H9 (cell line): ENCODE data around the gene SP140L. TPM values are rescaled to one million over a fixed set of nuclear protein-coding genes. Genes with fewer than 3 reads are reported as not detected.

ENCODE experiments used
- DNase-seq: peaks from one replicate; pipeline ENCODE4 v3.0.0-alpha.2; 2017
- H2AFZ ChIP-seq: one replicate; pipeline ENCODE4 v1.6.1; 2013; ENCODE audit warnings: mild to moderate bottlenecking, low read length, control low read depth, moderate library complexity
- H2AK5ac ChIP-seq: 2 replicates; pipeline ENCODE4 v1.6.1; 2013; ENCODE audit warnings: low read length, control low read depth, mixed read lengths; ENCODE audit not compliant: insufficient read length
- H2BK120ac ChIP-seq: one replicate; pipeline ENCODE4 v1.6.1; 2013; ENCODE audit warnings: low read depth, mild to moderate bottlenecking, low read length, control low read depth, inconsistent platforms; ENCODE audit not compliant: poor library complexity, severe bottlenecking
- H2BK12ac ChIP-seq: 2 replicates; pipeline ENCODE4 v1.6.1; 2013; ENCODE audit warnings: low read length, control low read depth, mixed read lengths, low read depth; ENCODE audit not compliant: insufficient read length
- H2BK15ac ChIP-seq: 2 replicates; pipeline ENCODE4 v1.6.1; 2013; ENCODE audit warnings: low read depth, low read length, control low read depth
- H2BK20ac ChIP-seq: one replicate; pipeline ENCODE4 v1.6.1; 2013; ENCODE audit warnings: low read depth, mild to moderate bottlenecking, low read length, control low read depth, inconsistent platforms; ENCODE audit not compliant: poor library complexity, severe bottlenecking
- H2BK5ac ChIP-seq: 2 replicates; pipeline ENCODE4 v1.6.1; 2013; ENCODE audit warnings: low read length, control low read depth, mixed read lengths; ENCODE audit not compliant: insufficient read length
- H3K14ac ChIP-seq: 2 replicates; pipeline ENCODE4 v1.6.1; 2013; ENCODE audit warnings: low read length, control low read depth; ENCODE audit not compliant: insufficient read depth
- H3K18ac ChIP-seq: 2 replicates; pipeline ENCODE4 v1.6.1; 2013; ENCODE audit warnings: low read depth, mild to moderate bottlenecking, mixed read lengths, low read length, control low read depth; ENCODE audit not compliant: insufficient read length
- H3K23ac ChIP-seq: 2 replicates; pipeline ENCODE4 v1.6.1; 2013; ENCODE audit warnings: low read length, control low read depth, mixed read lengths, low read depth; ENCODE audit not compliant: insufficient read length
- H3K23me2 ChIP-seq: 2 replicates; pipeline ENCODE4 v1.6.1; 2013; ENCODE audit warnings: low read depth, mild to moderate bottlenecking, mixed read lengths, low read length, control low read depth; ENCODE audit not compliant: insufficient read length, poor library complexity, severe bottlenecking
- H3K27ac ChIP-seq: 2 replicates; pipeline ENCODE4 v1.5.1; 2013; ENCODE audit warnings: low read length, control low read depth, mixed read lengths, low read depth; ENCODE audit not compliant: insufficient read length
- H3K27me3 ChIP-seq: 2 replicates; pipeline ENCODE4 v1.6.1; 2013; ENCODE audit warnings: low read length, control low read depth, inconsistent platforms; ENCODE audit not compliant: insufficient read depth
- H3K4ac ChIP-seq: 2 replicates; pipeline ENCODE4 v1.6.1; 2013; ENCODE audit warnings: low read depth, mild to moderate bottlenecking, control low read depth, inconsistent platforms, low read length, moderate library complexity
- H3K4me1 ChIP-seq: 2 replicates; pipeline ENCODE4 v1.6.1; 2013; ENCODE audit warnings: low read length, control low read depth, inconsistent platforms; ENCODE audit not compliant: insufficient read depth
- H3K4me2 ChIP-seq: 2 replicates; pipeline ENCODE4 v1.6.1; 2013; ENCODE audit warnings: low read length, control low read depth, mixed read lengths; ENCODE audit not compliant: insufficient read length, insufficient read depth
- H3K56ac ChIP-seq: 2 replicates; pipeline ENCODE4 v1.6.1; 2013; ENCODE audit warnings: low read depth, mild to moderate bottlenecking, mixed read lengths, low read length, control low read depth; ENCODE audit not compliant: insufficient read length
- H3K79me1 ChIP-seq: 2 replicates; pipeline ENCODE4 v1.6.1; 2013; ENCODE audit warnings: low read depth, mild to moderate bottlenecking, moderate library complexity, low read length, control low read depth, inconsistent platforms; ENCODE audit not compliant: insufficient read depth, poor library complexity, severe bottlenecking
- H3K79me2 ChIP-seq: 2 replicates; pipeline ENCODE4 v1.6.1; 2013; ENCODE audit warnings: low read length, control low read depth, inconsistent platforms; ENCODE audit not compliant: insufficient read depth
- H3K9ac ChIP-seq: 2 replicates; pipeline ENCODE4 v1.6.1; 2013; ENCODE audit warnings: low read length, control low read depth, mixed read lengths; ENCODE audit not compliant: insufficient read length; ENCODE audit errors: extremely low read depth
- H3K9me3 ChIP-seq: one replicate; pipeline ENCODE4 v1.6.1; 2013; ENCODE audit warnings: low read depth, low read length, inconsistent platforms; ENCODE audit not compliant: control insufficient read depth
- H3T11ph ChIP-seq: one replicate; pipeline ENCODE4 v1.6.1; 2013; ENCODE audit warnings: mild to moderate bottlenecking, low read length, control low read depth, inconsistent platforms
- H4K20me1 ChIP-seq: one replicate; pipeline ENCODE4 v1.6.1; 2013; ENCODE audit not compliant: control insufficient read depth, insufficient read length, insufficient read depth
- H4K5ac ChIP-seq: 2 replicates; pipeline ENCODE4 v1.6.1; 2013; ENCODE audit warnings: low read depth, mild to moderate bottlenecking, mixed read lengths, low read length, control low read depth; ENCODE audit not compliant: insufficient read length
- H4K8ac ChIP-seq: replicated peaks from 2 replicates; pipeline ENCODE4 v1.6.1; 2013; ENCODE audit warnings: low read length, control low read depth, mixed read lengths, low read depth; ENCODE audit not compliant: insufficient read length
- H4K91ac ChIP-seq: 2 replicates; pipeline ENCODE4 v1.6.1; 2013; ENCODE audit warnings: low read depth, mild to moderate bottlenecking, moderate library complexity, mixed read lengths, low read length, control low read depth; ENCODE audit not compliant: insufficient read length
- H3K27ac Mint-ChIP-seq, 3 experiments: 2 replicates in 2 of 3; 3 replicates in 1 of 3; pipeline ENCODE4 v1.8.0; 2020 to 2021; ENCODE audit warnings: mixed read lengths in 3 of 3, mild to moderate bottlenecking in 1 of 3, moderate library complexity in 1 of 3
- H3K27me3 Mint-ChIP-seq: 2 replicates; pipeline ENCODE4 v1.8.0; 2021; ENCODE audit warnings: low read depth, mild to moderate bottlenecking, moderate library complexity, mixed read lengths
- H3K36me3 Mint-ChIP-seq, 3 experiments: 2 replicates in 2 of 3; 3 replicates in 1 of 3; pipeline ENCODE4 v1.8.0; 2020 to 2021; ENCODE audit warnings: low read depth in 3 of 3, mixed read lengths in 3 of 3; ENCODE audit not compliant: insufficient read depth in 1 of 3
- H3K4me1 Mint-ChIP-seq, 2 experiments: 2 replicates each; pipeline ENCODE4 v1.8.0; 2020; ENCODE audit warnings: mixed read lengths in 2 of 2
- H3K4me3 Mint-ChIP-seq, 2 experiments: 2 replicates in 1 of 2; 3 replicates in 1 of 2; pipeline ENCODE4 v1.8.0; 2020 to 2021; ENCODE audit warnings: mild to moderate bottlenecking in 2 of 2, mixed read lengths in 2 of 2, moderate library complexity in 1 of 2
- H3K9me3 Mint-ChIP-seq, 2 experiments: 2 replicates in 1 of 2; 3 replicates in 1 of 2; pipeline ENCODE4 v1.8.0; 2020; ENCODE audit warnings: mild to moderate bottlenecking in 2 of 2, mixed read lengths in 2 of 2, moderate library complexity in 1 of 2
- CTCF ChIP-seq: fragments of 200-600 bp; sonication (generic); conservative IDR thresholded peaks from 3 replicates; pipeline ENCODE4 v1.8.0; 2021; ENCODE audit warnings: antibody characterized with exemption, mild to moderate bottlenecking
- WGBS: extraction: QIAGEN DNeasy Blood & Tissue Kit; methylation state at CpG from one replicate; pipeline ENCODE4 v1.1.7; 2013; ENCODE audit warnings: missing lambda C conversion rate, low lambda C conversion rate, mixed read lengths; ENCODE audit not compliant: insufficient read length; ENCODE audit errors: extremely low coverage; 5-methylcytosine and 5-hydroxymethylcytosine counted together
- total RNA-seq: library from RNA; stranded (reverse); gene quantifications from 2 replicates; pipeline ENCODE4 v1.2.1, GENCODE V29; 2021

SP140L gene
- total RNA-seq, 1 experiment from 2014 or later: 1.3 TPM

- peaks cover 48% of the 10 kb centered on the region for H3K27me3 Mint-ChIP-seq
- no peaks in the 10 kb centered on the region for H3K79me2 ChIP-seq
- no peak overlapping the region for H2BK5ac ChIP-seq
- H3K4me3 Mint-ChIP-seq: no peak overlapping the region; a peak in 1 of 5 replicates
- no peaks in the 10 kb centered on the region for H4K20me1 ChIP-seq
- H3K14ac ChIP-seq: no peak overlapping the region
- H3K4me1 ChIP-seq: no peaks in the 10 kb centered on the region
- no peak overlapping the region for H2BK15ac ChIP-seq
- no peak overlapping the region for H3K9ac ChIP-seq
- H3K4ac ChIP-seq: no peak overlapping the region
- H3K79me1 ChIP-seq: no peaks in the 10 kb centered on the region
- TF ChIP-seq CTCF: no peak
- no peak overlapping the region for H3K56ac ChIP-seq
- H2BK20ac ChIP-seq: no peak overlapping the region
- no peak overlapping the region for H3K4me2 ChIP-seq
- no peak overlapping the region for H3K27ac ChIP-seq
- no peak for DNase-seq
- H4K5ac ChIP-seq: no peak overlapping the region
- H3K9me3 Mint-ChIP-seq: no peaks in the 10 kb centered on the region
- H3K23me2 ChIP-seq: peaks cover 9% of the 10 kb centered on the region
- no peak overlapping the region for H2BK120ac ChIP-seq
- H3K4me1 Mint-ChIP-seq: peaks cover 7 to 15% of the 10 kb centered on the region in 2 experiments; a peak in 3 of 4 replicates
- H3T11ph ChIP-seq: no peak overlapping the region
- no peak overlapping the region for H3K27ac Mint-ChIP-seq
- no peak overlapping the region for H2AK5ac ChIP-seq
- no peak overlapping the region for H2AFZ ChIP-seq
- no peak overlapping the region for H4K91ac ChIP-seq
- no peak overlapping the region for H2BK12ac ChIP-seq
- H3K18ac ChIP-seq: no peak overlapping the region
- H4K8ac ChIP-seq: no peak overlapping the region
- no peaks in the 10 kb centered on the region for H3K9me3 ChIP-seq
- no peak overlapping the region for H3K23ac ChIP-seq
- WGBS: no CpG with 5 or more reads among the region's 9 CpGs
- peaks cover 4% of the 10 kb centered on the region; the same call in 1 of the 2 replicates for H3K27me3 ChIP-seq
- no peaks in the 10 kb centered on the region for H3K36me3 Mint-ChIP-seq
Observed at GRCh38 chr2:230412846-230413245, 85.9 kb downstream of the SP140L start.
